ENCODE results near the gene DMAC2L.

DNA sequence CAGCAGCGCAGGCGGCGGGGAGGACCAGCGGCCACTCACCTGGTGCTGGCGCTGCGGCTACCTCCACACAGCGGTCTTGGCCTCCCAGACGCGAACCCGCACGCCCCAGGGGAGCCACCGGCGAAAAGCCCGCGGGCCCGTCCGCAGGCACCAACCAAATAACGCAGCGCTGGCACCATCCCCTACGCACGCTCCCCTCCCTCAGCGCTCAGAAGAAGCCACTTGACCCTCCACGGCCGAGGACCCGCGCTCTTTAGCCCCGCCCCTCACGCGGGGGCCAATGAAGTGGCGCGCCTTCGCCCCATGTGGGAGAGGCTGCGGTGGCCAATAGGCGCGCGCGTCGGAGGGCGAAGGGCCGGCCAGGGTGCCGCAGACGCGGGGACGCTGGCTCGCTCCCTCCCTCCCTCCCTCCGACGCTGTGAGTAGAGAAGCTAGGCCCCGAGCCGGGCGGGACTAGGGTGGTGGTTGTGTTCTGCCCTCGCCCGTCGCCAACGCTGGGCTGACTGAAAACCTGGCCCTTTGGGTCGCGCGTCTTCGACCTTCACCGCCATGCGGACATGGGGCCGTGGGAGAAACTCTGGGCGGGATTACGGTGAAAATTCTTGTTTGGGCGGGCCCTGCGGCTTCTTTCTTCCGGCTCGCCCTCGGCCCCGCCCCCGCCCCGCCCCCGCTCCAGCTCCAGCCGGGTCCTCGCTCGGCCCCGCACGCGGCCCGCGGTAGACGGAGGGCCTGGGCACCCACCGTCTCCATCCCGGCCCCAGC is at the start of gene DMAC2L, which contains the start of gene L2HGDH:
- TF ChIP-seq, protein P1, sequence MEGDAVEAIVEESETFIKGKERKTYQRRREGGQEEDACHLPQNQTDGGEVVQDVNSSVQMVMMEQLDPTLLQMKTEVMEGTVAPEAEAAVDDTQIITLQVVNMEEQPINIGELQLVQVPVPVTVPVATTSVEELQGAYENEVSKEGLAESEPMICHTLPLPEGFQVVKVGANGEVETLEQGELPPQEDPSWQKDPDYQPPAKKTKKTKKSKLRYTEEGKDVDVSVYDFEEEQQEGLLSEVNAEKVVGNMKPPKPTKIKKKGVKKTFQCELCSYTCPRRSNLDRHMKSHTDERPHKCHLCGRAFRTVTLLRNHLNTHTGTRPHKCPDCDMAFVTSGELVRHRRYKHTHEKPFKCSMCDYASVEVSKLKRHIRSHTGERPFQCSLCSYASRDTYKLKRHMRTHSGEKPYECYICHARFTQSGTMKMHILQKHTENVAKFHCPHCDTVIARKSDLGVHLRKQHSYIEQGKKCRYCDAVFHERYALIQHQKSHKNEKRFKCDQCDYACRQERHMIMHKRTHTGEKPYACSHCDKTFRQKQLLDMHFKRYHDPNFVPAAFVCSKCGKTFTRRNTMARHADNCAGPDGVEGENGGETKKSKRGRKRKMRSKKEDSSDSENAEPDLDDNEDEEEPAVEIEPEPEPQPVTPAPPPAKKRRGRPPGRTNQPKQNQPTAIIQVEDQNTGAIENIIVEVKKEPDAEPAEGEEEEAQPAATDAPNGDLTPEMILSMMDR (IDR thresholded peaks at IDR 0.05; ENCODE audit: insufficient read depth, low read length, poor library complexity, severe bottlenecking): no peak
- no peak for TF ChIP-seq EZH2phosphoT487 (conservative IDR thresholded peaks at IDR 0.05; ENCODE audit: low read length)
